HepG2 (cell line): ENCODE measurements around the gene C1QTNF1. TPM values are rescaled to one million over a fixed set of nuclear protein-coding genes. Genes with fewer than 3 reads are reported as not detected.

ENCODE experiments used
- FOXA1 ChIP-seq, 2 experiments: fragments of 450-650 bp in 1 of 2; sonication (generic) in 1 of 2; formaldehyde crosslinking in 1 of 2; IDR thresholded peaks; 2 replicates each; pipeline versions ENCODE4 v1.4.0 to v1.6.1; 2016 to 2020; ENCODE audit warnings: missing genetic modification reagents in 1 of 2
- KAT8 ChIP-seq: IDR thresholded peaks from 2 replicates; pipeline ENCODE4 v1.6.1; 2016; ENCODE audit warnings: missing genetic modification reagents, missing compliant biosample characterization
- KLF13 ChIP-seq: sonication (generic); formaldehyde crosslinking; IDR thresholded peaks from 2 replicates; pipeline ENCODE4 v1.4.0; 2020; ENCODE audit warnings: mild to moderate bottlenecking, missing genetic modification reagents
- NFYC ChIP-seq: IDR thresholded peaks from 2 replicates; pipeline ENCODE4 v1.6.1; 2016; ENCODE audit warnings: missing genetic modification reagents, missing compliant biosample characterization
- NONO ChIP-seq, 2 experiments: fragments of 450-650 bp in 1 of 2; sonication (generic) in 1 of 2; formaldehyde crosslinking in 1 of 2; IDR thresholded peaks in 1 of 2; conservative IDR thresholded peaks in 1 of 2; 2 replicates each; pipeline versions ENCODE4 v1.6.1 to v1.8.0; 2017 to 2022; ENCODE audit warnings: mild to moderate bottlenecking in 1 of 2, missing genetic modification reagents in 1 of 2, moderate library complexity in 1 of 2
- PRPF4 ChIP-seq: fragments of 200-400 bp; formaldehyde crosslinking; IDR thresholded peaks from 2 replicates; pipeline ENCODE4 v1.6.1; 2016; ENCODE audit warnings: low read length, low read depth; ENCODE audit not compliant: poor library complexity, severe bottlenecking
- SP2 ChIP-seq: sonication (generic); formaldehyde crosslinking; IDR thresholded peaks from 2 replicates; pipeline ENCODE4 v1.5.1; 2020; ENCODE audit warnings: mild to moderate bottlenecking, missing genetic modification reagents
- SPEN ChIP-seq: sonication (generic); formaldehyde crosslinking; IDR thresholded peaks from 2 replicates; pipeline ENCODE4 v1.5.1; 2020; ENCODE audit warnings: low read depth, mild to moderate bottlenecking, missing genetic modification reagents
- TEAD3 ChIP-seq: optimal IDR thresholded peaks from 2 replicates; pipeline ENCODE3; 2016; ENCODE audit warnings: borderline replicate concordance
- ZBTB2 ChIP-seq: sonication (generic); formaldehyde crosslinking; IDR thresholded peaks from 2 replicates; pipeline ENCODE4 v1.8.0; 2022; ENCODE audit warnings: low read depth, missing genetic modification reagents
- ZNF142 ChIP-seq: sonication (generic); formaldehyde crosslinking; IDR thresholded peaks from 2 replicates; pipeline ENCODE4 v1.4.0; 2020; ENCODE audit warnings: missing genetic modification reagents
- ZNF354B ChIP-seq: sonication (generic); formaldehyde crosslinking; IDR thresholded peaks from 2 replicates; pipeline ENCODE4 v1.8.0; 2022; ENCODE audit warnings: mild to moderate bottlenecking, missing genetic modification reagents
- ZNF451 ChIP-seq: sonication (generic); formaldehyde crosslinking; IDR thresholded peaks from 2 replicates; pipeline ENCODE4 v1.5.0; 2020; ENCODE audit warnings: mild to moderate bottlenecking, missing genetic modification reagents
- ZNF710 ChIP-seq: sonication (generic); formaldehyde crosslinking; IDR thresholded peaks from 2 replicates; pipeline ENCODE4 v1.5.0; 2020; ENCODE audit warnings: mild to moderate bottlenecking, missing genetic modification reagents, borderline replicate concordance
- ZNF724P ChIP-seq: sonication (generic); formaldehyde crosslinking; IDR thresholded peaks from 2 replicates; pipeline ENCODE4 v1.8.0; 2022; ENCODE audit warnings: missing genetic modification reagents, borderline replicate concordance
- ZNF740 ChIP-seq: sonication (generic); formaldehyde crosslinking; IDR thresholded peaks from 2 replicates; pipeline ENCODE4 v1.4.0; 2020; ENCODE audit warnings: missing genetic modification reagents
- ZNF790 ChIP-seq: sonication (generic); formaldehyde crosslinking; IDR thresholded peaks from 2 replicates; pipeline ENCODE4 v1.8.0; 2022; ENCODE audit warnings: missing genetic modification reagents, mild to moderate bottlenecking, borderline replicate concordance
- polyA plus RNA-seq, 8 experiments: library from polyadenylated mRNA; depleted of rRNA in 3 of 8; stranded (reverse) in 7 of 8; unstranded in 1 of 8; fragments of >200 nt; fragmentation: Illumina TruSeq in 4 of 8; extraction: Trizol in 4 of 8; gene quantifications; 2 replicates each; pipeline versions ENCODE4 v1.2.1 to v1.2.3, GENCODE V29; 2011 to 2016; ENCODE audit warnings: low read depth in 4 of 8, missing spikeins in 1 of 8, mixed read lengths in 1 of 8; ENCODE audit not compliant: insufficient read depth in 1 of 8
- total RNA-seq, 5 experiments: library from RNA; depleted of rRNA; stranded (reverse); fragments of >200 nt; fragmentation: Illumina TruSeq; extraction: Trizol; gene quantifications; 2 replicates each; pipeline ENCODE4 v1.2.3, GENCODE V29; 2016; ENCODE audit warnings: low read depth in 1 of 5

Gene C1QTNF1
- total and polyA plus RNA-seq, 2 of the 13 experiments (the other 11 are each of a cell fraction or from before 2014, with no cell fraction given), result 0.18 to 0.86 TPM

- peak; percentile 27; the same call in 1 of the 2 replicates for TF ChIP-seq ZNF451 (CRISPR knock-in tag)
- peak; percentile 92 for TF ChIP-seq KAT8 (CRISPR knock-in tag)
- no peak for TF ChIP-seq NONO (IDR thresholded peaks at IDR 0.05)
- TF ChIP-seq NONO (CRISPR knock-in tag; conservative IDR thresholded peaks at IDR 0.05), result no peak; the same call in 1 of the 2 replicates
- TF ChIP-seq NFYC, result peak; percentile 25; the same call in 1 of the 2 replicates
- peak; percentile 66; the same call in 1 of the 2 replicates for TF ChIP-seq ZNF710 (CRISPR knock-in tag)
- no peak for TF ChIP-seq KLF13 (CRISPR knock-in tag)
- peak; percentile 78; the same call in 1 of the 2 replicates for TF ChIP-seq ZNF142 (CRISPR knock-in tag)
- TF ChIP-seq ZNF790, result no peak
- no peak for TF ChIP-seq PRPF4
- TF ChIP-seq ZNF354B, result no peak
- TF ChIP-seq FOXA1 (IDR thresholded peaks at IDR 0.05), result no peak
- TF ChIP-seq FOXA1 (CRISPR knock-in tag; IDR thresholded peaks at IDR 0.05), result no peak
- TF ChIP-seq ZBTB2 (CRISPR knock-in tag), result peak; percentile 68; the same call in 1 of the 2 replicates
- TF ChIP-seq SPEN (CRISPR knock-in tag), result peak; percentile 89
- TF ChIP-seq TEAD3 (CRISPR knock-in tag), result peak; percentile 63
- peak; percentile 42; the same call in 1 of the 2 replicates for TF ChIP-seq SP2 (CRISPR knock-in tag)
- peak; percentile 39; the same call in 1 of the 2 replicates for TF ChIP-seq ZNF740
- TF ChIP-seq ZNF724P, result no peak
Observed at GRCh38 chr17:79009397-79010303, 14.3 kb upstream of the C1QTNF1 start, which contains the start of gene CANT1 (continued).
